GM19468 (cell line): ENCODE data around the gene KAZN.

Source experiments
- ATAC-seq: cut with Tn5 transposase; IDR thresholded peaks from one replicate; pipeline ENCODE4 v1.9.1; 2021; ENCODE audit warnings: mild to moderate bottlenecking, moderate library complexity, moderate number of reproducible peaks; ENCODE audit not compliant: unreplicated experiment; ENCODE audit errors: extremely low read depth

KAZN gene

DNA sequence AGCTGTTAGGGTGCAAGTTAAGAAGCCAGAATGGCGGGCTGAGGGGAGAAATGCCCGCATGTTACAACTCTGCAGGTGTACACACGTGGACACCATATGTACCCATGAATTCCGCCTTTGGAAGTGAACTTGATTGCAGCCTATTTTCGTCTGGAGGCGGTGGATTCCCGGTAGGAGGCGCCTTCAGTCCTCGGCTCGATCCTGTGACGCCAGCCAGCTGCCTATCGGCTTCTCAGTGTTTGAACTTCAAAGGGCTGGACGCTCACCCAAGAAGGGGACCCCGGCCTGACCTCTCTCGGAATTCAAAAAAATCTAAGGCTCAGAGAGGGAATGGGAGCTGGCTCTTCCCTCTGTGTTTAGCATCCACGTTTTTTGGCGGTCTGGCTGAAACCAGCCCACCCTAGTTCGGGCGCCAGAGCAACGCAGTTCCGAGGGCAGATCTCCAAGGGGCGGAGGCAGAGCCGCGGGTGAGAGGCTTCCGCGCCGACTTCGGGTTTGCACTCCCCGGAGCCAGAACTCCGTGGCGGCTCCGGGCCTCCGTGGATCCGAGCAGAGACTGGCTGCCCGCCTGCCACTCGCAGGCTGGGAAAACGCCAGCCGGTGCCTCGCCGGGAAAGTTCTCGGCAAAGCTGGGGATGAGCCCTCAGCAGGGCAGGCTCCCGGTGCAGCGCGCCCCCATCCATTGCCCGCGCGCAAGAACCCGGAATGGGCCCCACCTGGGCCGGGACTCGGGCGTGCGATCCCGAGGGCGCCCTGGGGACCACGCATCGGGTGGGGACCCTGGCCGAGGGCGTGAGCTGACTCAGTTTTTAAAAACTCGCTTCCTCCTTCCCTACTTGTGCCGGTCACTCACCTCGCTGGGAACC is 554.1 kb downstream of the KAZN start:
- no peak for ATAC-seq

DNA sequence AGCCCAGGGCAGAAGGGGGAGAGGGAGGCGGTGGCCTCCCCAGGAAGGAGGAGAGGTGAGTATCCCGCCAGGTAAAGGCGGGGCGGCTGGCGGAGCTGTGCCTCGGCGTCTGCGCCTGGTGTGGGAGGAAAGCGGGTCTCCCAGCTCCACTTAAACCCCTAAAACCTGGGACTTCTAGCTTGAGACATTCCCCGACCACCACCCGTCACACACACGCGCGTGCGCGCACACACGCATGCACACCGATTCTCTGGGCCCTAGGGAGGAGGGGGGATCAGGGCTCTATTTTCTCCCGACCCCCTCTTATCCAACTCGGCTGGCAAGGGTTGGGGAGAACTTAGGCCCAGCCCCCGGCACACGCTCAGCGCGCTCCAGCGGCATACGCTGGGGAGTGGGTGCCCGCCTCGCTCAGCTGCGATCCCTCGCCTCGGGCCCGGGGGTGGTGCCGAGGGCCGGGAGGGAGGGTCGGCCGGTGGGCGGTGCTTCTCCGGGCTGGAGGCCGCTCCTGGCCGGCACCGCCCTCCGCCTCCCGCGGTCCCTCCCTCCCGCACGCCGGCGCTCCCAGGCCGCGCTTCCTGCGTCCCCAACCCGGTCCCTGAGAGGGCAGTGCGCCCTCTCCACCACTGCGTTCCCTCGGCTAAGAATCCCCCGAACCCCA is 554.8 kb downstream of the KAZN start, which contains the start of gene TMEM51:
TMEM51 (plus strand) TSS at position 564 of the 658 bp plus-strand sequence. CDS start 61,341 bp downstream, outside the sequence.
- ATAC-seq = no peak

DNA sequence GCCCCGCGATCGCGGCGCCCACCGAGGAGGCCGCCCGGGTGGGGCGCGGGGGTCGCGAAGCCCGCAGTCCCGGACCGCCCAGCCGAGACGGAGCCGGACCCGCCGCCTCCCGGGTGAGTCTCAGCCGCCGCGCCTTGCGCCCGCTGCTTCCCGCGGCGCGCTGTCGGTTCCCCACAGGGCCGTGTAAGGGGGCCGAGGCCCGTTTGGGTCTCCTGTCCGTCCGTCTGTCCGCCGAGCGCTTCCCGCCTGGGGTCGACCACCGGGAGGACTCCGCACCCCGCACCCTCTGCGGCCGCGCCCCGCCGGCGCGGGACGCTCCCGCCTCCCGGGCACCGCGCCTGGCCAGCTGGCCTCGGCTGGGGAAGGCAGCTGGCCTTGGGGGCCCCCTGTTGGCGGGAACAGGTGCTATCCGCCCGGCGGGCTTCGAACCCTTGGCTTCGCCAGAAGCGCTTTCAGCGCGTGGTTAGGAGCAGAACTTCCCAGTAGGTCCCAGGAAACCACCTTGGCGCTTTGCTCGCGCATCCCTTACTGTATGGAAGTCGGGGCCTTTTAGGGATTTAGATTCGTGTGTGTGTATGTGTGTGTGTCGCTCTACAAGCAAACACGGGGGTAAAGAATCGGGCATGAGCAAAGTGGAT is 555.5 kb downstream of the KAZN start:
- ATAC-seq = no peak

DNA sequence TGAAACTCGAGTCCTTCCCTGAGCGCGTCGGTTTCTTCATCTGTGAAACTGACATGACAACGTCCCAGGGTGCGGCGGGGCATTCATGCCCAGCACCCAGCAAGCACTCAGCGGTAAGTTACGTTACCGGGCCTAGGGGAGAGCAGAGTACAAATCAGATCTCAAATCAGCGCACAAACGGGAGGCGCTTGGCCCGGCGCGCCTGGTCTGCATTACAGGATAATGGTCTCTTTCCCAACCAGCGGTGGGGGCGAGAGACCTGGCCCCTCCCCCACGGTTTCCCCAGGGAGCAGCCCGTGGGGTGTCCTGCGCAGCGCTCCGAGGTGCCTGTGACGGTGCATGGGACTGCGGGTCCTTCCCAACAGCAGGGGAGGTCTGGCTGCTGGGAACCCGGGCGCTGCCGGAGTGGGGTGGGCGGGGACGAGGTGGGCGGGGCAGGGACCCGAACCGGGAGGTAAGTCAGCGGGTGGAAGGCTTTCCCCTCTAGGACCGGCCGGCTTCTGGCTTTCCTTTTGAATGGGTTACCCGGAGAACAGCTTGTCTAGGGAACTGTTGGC is 556.1 kb downstream of the KAZN start:
- ATAC-seq = no peak

DNA sequence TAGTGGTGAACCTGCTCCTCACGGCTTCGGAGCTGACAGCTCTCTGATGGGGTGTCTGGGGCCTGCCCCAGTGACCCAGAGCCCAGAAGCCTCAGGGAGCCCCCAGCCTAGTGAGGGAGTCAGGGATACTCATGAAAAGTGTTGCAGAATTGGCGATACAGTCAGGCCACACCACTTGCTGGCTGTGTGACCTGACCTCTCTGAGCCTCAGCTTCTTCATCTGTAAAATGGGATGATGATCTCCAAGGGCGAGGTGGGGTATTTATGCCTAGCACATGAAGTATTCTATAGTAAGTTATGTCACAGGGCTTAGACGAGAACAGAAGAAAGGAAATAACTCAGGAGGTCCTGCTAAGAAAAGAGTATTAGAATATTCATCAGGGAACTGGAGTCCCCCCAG is 556.7 kb downstream of the KAZN start:
- ATAC-seq = no peak

DNA sequence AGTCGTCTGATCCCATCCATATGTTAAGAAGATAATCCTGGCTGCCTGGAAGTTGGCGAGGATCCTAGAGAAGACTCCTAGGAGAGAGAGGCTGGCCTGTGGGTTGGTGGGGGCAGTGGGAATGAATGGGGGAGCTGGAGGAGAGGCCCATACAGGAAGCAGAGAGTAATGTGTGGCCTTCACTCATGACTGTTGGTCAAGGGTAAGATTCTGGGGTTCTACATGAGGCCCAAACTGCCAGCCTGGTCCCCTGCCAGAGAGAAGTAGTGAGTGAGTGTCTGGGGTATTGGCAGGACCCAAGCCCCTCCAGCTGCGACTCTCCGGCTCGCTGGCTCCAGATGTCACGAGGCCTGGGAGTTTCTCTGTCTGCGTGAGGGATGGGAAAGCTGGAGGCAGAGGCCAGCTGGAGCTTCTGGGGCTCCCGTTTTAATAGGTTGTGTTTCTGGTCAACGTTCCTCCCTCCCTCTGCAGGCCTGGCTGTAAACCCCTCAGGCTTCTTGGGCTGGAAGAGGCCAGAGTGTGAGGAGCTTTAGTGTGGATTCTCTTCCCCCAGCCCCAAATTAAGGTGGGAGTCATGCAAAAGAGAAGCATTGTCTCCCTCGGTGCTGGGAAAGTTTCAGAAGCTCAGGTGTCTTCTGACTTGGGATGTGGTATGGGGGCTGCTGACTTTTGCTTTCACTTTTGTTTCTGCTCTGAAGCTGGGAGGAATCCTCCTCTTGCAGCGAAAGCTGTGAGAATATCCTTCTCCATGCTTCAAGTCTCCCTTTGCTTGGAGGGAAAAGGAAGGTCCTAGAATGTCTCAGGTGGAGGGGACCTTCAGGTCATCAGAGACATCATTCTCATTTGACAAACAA is 557.6 kb downstream of the KAZN start:
- no peak for ATAC-seq

DNA sequence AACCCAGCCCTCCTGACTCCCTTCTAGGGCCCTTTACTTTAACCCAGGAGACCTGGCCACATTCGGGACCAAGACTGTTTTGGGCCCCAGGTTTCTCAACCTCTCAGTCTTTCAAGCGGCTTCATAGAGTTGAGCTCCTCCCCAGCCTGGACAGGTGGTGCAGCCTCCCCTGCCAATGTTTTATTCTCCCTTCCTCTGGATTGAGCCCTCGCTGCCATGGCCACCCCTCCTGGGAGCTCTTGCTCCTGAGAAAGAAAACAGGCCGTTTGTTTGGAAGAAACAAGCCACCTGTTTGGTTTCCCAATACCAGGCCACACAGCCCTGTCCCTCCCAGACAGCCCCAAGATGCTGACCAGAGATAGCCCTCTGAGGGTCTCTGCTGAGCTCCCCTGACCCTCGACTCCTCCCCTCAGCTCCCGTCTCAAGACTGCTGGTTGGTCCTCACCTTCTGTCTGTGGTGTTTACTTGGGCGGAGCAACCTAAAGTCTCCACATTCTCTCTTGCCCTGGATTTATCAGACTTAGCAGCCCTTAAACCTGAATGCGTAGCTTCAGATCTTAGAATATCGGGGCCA is 558.4 kb downstream of the KAZN start:
- no peak for ATAC-seq

DNA sequence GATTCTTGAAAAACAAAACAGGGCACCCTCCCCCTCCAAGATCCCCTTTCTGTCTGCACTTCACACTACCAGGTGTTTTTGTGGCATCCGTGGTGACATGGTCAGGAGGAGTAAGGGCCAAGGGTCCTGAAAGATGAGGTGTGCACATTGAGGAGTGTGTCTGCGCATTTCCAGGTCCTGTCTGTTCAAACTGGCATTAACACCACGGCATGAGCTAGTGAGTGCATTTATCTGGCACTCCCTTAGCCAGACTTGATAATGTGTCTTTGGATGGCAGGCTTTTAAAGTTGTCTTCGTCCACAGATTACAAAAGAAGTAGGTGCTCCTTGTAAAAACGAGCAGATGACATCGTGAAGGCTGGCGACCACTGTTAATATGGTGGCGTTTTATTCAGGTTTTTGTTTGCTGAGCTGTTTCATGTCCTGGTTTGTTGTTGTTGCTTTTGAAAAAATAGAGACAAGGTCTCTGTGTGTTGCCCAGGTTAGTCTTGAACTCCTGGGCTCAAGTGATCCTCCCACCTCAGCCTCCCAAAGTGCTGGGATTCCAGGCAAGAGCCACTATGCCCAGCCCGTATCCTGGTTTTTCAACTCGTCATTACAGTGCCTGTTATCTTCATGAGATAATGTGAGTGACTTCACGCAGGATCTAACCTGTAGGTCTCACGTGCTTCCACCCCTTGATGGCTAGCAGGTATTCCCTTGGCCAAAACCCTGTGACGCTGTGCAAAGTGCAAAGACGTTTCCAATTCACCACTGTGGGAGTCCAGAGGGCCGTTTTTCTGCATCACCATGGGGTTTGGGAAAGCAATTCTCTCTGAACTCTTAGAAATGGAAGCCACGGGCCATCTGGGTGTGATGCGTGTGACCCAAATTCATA is 559.3 kb downstream of the KAZN start:
- ATAC-seq = no peak

DNA sequence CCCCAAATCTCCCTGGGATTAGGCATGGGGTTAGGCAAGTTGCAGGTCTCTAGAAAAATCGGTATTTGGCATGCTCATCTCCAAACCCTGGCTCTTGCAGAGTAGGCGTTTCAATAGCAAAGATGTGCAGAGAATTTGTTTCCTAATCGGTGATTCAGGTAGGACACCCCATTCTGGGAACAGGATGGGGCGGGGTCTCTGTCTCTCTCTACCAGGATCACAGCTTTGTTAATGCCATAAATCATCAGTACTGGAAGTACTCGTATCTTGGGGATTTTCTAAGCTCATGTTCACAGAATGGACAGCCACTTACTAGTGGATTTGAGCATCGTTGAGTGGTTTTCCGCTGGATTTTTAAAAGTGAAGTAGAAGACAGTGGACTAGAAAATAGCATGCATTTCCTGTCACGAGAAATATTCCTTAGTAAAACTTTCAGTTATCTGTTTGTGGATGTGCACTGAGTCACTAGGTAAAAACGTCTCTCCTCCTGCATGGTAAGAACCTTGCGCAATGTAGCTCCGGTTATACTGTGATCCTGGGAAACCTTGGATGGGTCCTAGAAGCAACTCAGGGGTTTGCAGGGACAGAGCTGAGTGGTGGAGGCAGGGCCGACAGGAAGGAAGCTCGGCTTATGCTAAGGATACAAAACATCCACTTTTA is 560.2 kb downstream of the KAZN start:
- ATAC-seq = no peak

DNA sequence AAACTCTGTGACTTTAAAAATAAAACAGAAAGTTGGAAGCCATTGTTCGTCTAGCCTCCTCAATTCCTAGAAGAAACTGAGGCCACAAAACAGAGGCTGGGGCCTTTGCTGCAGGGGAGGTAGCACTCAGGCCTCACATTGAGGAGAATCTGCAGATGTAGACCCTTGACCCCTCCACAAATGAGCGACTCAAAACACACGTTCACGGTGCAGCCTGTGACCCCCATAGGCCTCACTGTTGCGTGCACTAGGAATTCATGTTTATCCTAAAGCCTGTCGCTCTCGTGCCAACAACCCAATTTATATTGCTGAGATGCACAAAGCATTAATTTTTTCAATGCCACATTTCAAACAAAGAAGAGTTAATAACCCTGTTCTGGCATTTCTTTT is 560.7 kb downstream of the KAZN start:
- no peak for ATAC-seq

DNA sequence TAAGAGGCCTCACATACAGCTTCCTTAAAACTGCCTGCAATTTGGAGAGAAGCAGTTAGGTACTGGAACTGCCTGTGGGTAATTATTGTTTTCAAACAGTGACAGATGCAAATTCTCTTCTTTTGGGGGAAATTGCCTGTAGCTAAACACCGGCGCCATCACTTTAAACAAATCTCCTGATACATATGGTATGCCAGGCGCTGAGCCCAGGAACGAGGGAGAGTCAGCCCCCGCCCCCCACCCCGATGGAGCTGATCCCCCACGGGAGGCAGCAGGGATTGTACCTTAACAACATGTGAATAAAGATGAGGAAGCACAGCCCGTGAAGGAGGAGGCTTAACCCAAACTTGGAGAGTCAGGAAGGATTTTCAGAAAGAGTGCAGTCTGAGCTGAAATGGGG is 562.1 kb downstream of the KAZN start:
- no peak for ATAC-seq

DNA sequence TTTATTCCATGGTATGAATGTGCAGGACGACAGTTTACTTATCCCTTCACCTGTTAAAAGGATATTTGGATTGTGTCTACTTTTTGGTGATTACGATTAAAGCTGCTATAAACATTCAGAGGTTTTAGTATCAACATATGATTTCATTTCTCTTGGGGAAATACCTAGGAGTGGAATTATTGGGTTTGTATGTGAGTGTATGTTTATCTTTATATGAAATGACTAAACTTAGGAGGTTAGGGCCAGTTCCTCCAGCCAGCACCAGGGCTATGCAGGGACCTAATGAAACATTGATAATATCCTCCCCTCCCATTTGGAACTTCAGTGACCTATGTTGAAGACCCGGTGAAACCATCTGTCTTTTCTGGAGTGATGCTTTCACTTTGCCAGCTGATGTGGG is 568.9 kb downstream of the KAZN start:
- no peak for ATAC-seq
